IMR-90 (cell line): ENCODE data around the gene DNMT3A. TPM values are rescaled to one million over a fixed set of nuclear protein-coding genes. Genes with fewer than 3 reads are reported as not detected.

Experiments used
- ATAC-seq: fragments of 200-7000 bp; cut with Tn5 transposase; 2 replicates; pipeline ENCODE4 v1.9.1; 2020; ENCODE audit warnings: low read depth, mild to moderate bottlenecking, moderate library complexity
- BruUV-seq: library from RNA; stranded (reverse); fragments of 400-500 nt; replicated peaks from 2 replicates; lab custom pipeline; 2021; lab: Mats Ljungman, UMichigan
- CTCF ChIA-PET: fragments of 300-600 bp; formaldehyde crosslinking; extraction: SDS; loops from one replicate; lab custom pipeline; 2021; ENCODE audit warnings: antibody characterized with exemption; lab: Yijun Ruan, JAX
- POLR2A ChIA-PET: fragments of 300-600 bp; sonication (Branson Sonifier 250); formaldehyde crosslinking; loops from one replicate; lab custom pipeline; 2022; ENCODE audit warnings: antibody characterized with exemption; ENCODE audit not compliant: unreplicated experiment; lab: Charles Lee
- DNase-seq: peaks from one replicate; pipeline ENCODE4 v3.0.0; 2013
- H2AFZ ChIP-seq: replicated peaks from 2 replicates; pipeline ENCODE3; 2013; ENCODE audit warnings: low read length, mild to moderate bottlenecking; ENCODE audit not compliant: poor library complexity
- H2AK5ac ChIP-seq: 2 replicates; pipeline ENCODE4 v1.6.1; 2013; ENCODE audit warnings: low read depth, low read length, inconsistent platforms
- H2AK9ac ChIP-seq: replicated peaks from 2 replicates; pipeline ENCODE3; 2013; ENCODE audit warnings: mild to moderate bottlenecking, low read depth, low read length, moderate library complexity; ENCODE audit not compliant: poor library complexity
- H2BK120ac ChIP-seq: 2 replicates; pipeline ENCODE4 v1.6.1; 2013; ENCODE audit warnings: low read depth, low read length, inconsistent platforms
- H2BK15ac ChIP-seq: 3 replicates; pipeline ENCODE4 v1.6.1; 2013; ENCODE audit warnings: low read depth, low read length, inconsistent platforms
- H2BK20ac ChIP-seq: 2 replicates; pipeline ENCODE4 v1.6.1; 2013; ENCODE audit warnings: low read depth, mild to moderate bottlenecking, inconsistent platforms, low read length, moderate library complexity
- H2BK5ac ChIP-seq: 2 replicates; pipeline ENCODE4 v1.6.1; 2013; ENCODE audit warnings: mild to moderate bottlenecking, low read depth, low read length, inconsistent platforms; ENCODE audit not compliant: poor library complexity, severe bottlenecking
- H3K14ac ChIP-seq: replicated peaks from 2 replicates; pipeline ENCODE4 v1.6.1; 2013; ENCODE audit warnings: low read depth, low read length, inconsistent platforms
- H3K18ac ChIP-seq: 2 replicates; pipeline ENCODE4 v1.6.1; 2013; ENCODE audit warnings: low read depth, low read length, control low read depth
- H3K23ac ChIP-seq: 2 replicates; pipeline ENCODE4 v1.6.1; 2013; ENCODE audit warnings: low read depth, low read length, inconsistent platforms
- H3K27ac ChIP-seq: 2 replicates; pipeline ENCODE4 v1.5.1; 2013; ENCODE audit warnings: mild to moderate bottlenecking, control low read depth, low read length; ENCODE audit not compliant: insufficient read depth
- H3K27me3 ChIP-seq: 2 replicates; pipeline ENCODE4 v1.6.1; 2013; ENCODE audit warnings: low read length; ENCODE audit not compliant: control insufficient read depth, insufficient read depth
- H3K36me3 ChIP-seq: 2 replicates; pipeline ENCODE4 v1.6.1; 2013; ENCODE audit warnings: low read length, mixed read lengths; ENCODE audit not compliant: control insufficient read depth, insufficient read depth
- H3K4ac ChIP-seq: 2 replicates; pipeline ENCODE4 v1.6.1; 2013; ENCODE audit warnings: low read depth, low read length, inconsistent platforms
- H3K4me1 ChIP-seq: 2 replicates; pipeline ENCODE4 v1.6.1; 2013; ENCODE audit warnings: low read length, mixed read lengths; ENCODE audit not compliant: control insufficient read depth, insufficient read depth
- H3K4me2 ChIP-seq: 2 replicates; pipeline ENCODE4 v1.6.1; 2013; ENCODE audit warnings: low read depth, mild to moderate bottlenecking, control low read depth, low read length, moderate library complexity
- H3K4me3 ChIP-seq: 2 replicates; pipeline ENCODE4 v1.5.1; 2013; ENCODE audit warnings: low read depth, mild to moderate bottlenecking, control low read depth, low read length, moderate library complexity; ENCODE audit not compliant: insufficient read depth
- H3K56ac ChIP-seq: 2 replicates; pipeline ENCODE4 v1.6.1; 2013; ENCODE audit warnings: low read length, inconsistent platforms; ENCODE audit not compliant: insufficient read depth; ENCODE audit errors: extremely low read depth
- H3K79me1 ChIP-seq, 2 experiments: 2 replicates each; pipeline ENCODE4 v1.6.1; 2013; ENCODE audit warnings: low read length in 2 of 2, inconsistent platforms in 1 of 2, low read depth in 1 of 2
- H3K9ac ChIP-seq: 2 replicates; pipeline ENCODE4 v1.6.1; 2013; ENCODE audit warnings: low read depth, low read length, control low read depth
- H3K9me1 ChIP-seq: 2 replicates; pipeline ENCODE4 v1.6.1; 2013; ENCODE audit warnings: low read length, inconsistent platforms; ENCODE audit not compliant: insufficient read depth
- H3K9me3 ChIP-seq: 2 replicates; pipeline ENCODE4 v1.6.1; 2013; ENCODE audit warnings: low read length; ENCODE audit not compliant: control insufficient read depth, insufficient read depth
- H4K20me1 ChIP-seq: 2 replicates; pipeline ENCODE4 v1.6.1; 2013; ENCODE audit warnings: low read length, inconsistent platforms; ENCODE audit not compliant: insufficient read depth
- H4K5ac ChIP-seq: 2 replicates; pipeline ENCODE4 v1.6.1; 2013; ENCODE audit warnings: mild to moderate bottlenecking, low read depth, low read length, control low read depth
- H4K8ac ChIP-seq, 2 experiments: 2 replicates each; pipeline ENCODE4 v1.6.1; 2013; ENCODE audit warnings: low read depth in 2 of 2, low read length in 2 of 2, control low read depth in 1 of 2, inconsistent platforms in 1 of 2
- H4K91ac ChIP-seq: 2 replicates; pipeline ENCODE4 v1.6.1; 2013; ENCODE audit warnings: low read depth, low read length, inconsistent platforms; ENCODE audit not compliant: insufficient read depth
- BHLHE40 ChIP-seq: fragments of 150-350 bp; IDR thresholded peaks from 2 replicates; pipeline ENCODE4 v1.6.1; 2016; ENCODE audit warnings: mild to moderate bottlenecking, low read depth, low read length
- CEBPB ChIP-seq: IDR thresholded peaks from 2 replicates; pipeline ENCODE4 v1.6.1; 2012; ENCODE audit warnings: low read depth, low read length, improper control_type of control experiment
- ELK1 ChIP-seq: fragments of 150-350 bp; IDR thresholded peaks from 2 replicates; pipeline ENCODE4 v1.6.1; 2016; ENCODE audit warnings: low read depth, mild to moderate bottlenecking, low read length, moderate library complexity, borderline replicate concordance
- FOS ChIP-seq: fragments of 150-350 bp; IDR thresholded peaks from 2 replicates; pipeline ENCODE4 v1.6.1; 2016; ENCODE audit warnings: low read depth, low read length
- MAFK ChIP-seq: IDR thresholded peaks from 2 replicates; pipeline ENCODE4 v1.6.1; 2012; ENCODE audit warnings: low read depth, low read length, improper control_type of control experiment
- MAZ ChIP-seq: IDR thresholded peaks from 2 replicates; pipeline ENCODE4 v1.6.1; 2012; ENCODE audit warnings: low read depth, mild to moderate bottlenecking, low read length, improper control_type of control experiment, moderate library complexity, borderline replicate concordance
- MXI1 ChIP-seq: IDR thresholded peaks from 2 replicates; pipeline ENCODE4 v1.6.1; 2012; ENCODE audit warnings: low read depth, mild to moderate bottlenecking, low read length, moderate library complexity, borderline replicate concordance
- NFE2L2 ChIP-seq: fragments of 150-350 bp; IDR thresholded peaks from 2 replicates; pipeline ENCODE4 v1.6.1; 2016; ENCODE audit warnings: low read depth, mild to moderate bottlenecking, low read length
- SMC3 ChIP-seq: fragments of 150-350 bp; IDR thresholded peaks from 2 replicates; pipeline ENCODE4 v1.6.1; 2016; ENCODE audit warnings: low read depth, mild to moderate bottlenecking, antibody characterized with exemption, low read length, moderate library complexity
- USF2 ChIP-seq: fragments of 150-350 bp; IDR thresholded peaks from 2 replicates; pipeline ENCODE4 v1.6.1; 2017; ENCODE audit warnings: mild to moderate bottlenecking, antibody characterized with exemption, low read length, low read depth
- WGBS, 2 experiments: methylation state at CpG; one replicate each; pipeline versions ENCODE4 v1.1.5 to v1.1.7; 2013; ENCODE audit warnings: missing lambda C conversion rate in 2 of 2; ENCODE audit not compliant: insufficient read length in 1 of 2; ENCODE audit errors: extremely low coverage in 2 of 2; 5-methylcytosine and 5-hydroxymethylcytosine counted together
- dilution Hi-C: fragments of 300-500 bp; cut with HindIII; formaldehyde crosslinking; loops from one replicate; pipeline ENCODE4 v1.14.3; 2018; ENCODE audit warnings: low sequenced_read_pairs; ENCODE audit not compliant: unreplicated experiment
- in situ Hi-C: fragments of 300-500 bp; cut with MboI; formaldehyde crosslinking; loops from 3 replicates; pipeline ENCODE4 v1.14.3; 2019; ENCODE audit warnings: low sequenced_read_pairs, inconsistent platforms, mixed read lengths
- intact Hi-C: fragments of 100-400 bp; cut with micrococcal nuclease; formaldehyde crosslinking; loops from 2 replicates; pipeline ENCODE4 v1.10.0; 2022
- polyA plus RNA-seq, 3 experiments: library from polyadenylated mRNA; depleted of rRNA; stranded (reverse); fragments of >200 nt; gene quantifications; 2 replicates each; pipeline ENCODE4 v1.2.3, GENCODE V29; 2012; ENCODE audit warnings: low replicate concordance in 1 of 3
- total RNA-seq: library from RNA; depleted of rRNA; stranded (reverse); fragments of >200 nt; gene quantifications from 2 replicates; pipeline ENCODE4 v1.2.3, GENCODE V29; 2012

The DNMT3A gene
- total and polyA plus RNA-seq, 2 of the 4 experiments (the other 2 are of a cell fraction), result 4.4 to 9.7 TPM

GRCh38 chr2:25237764-25238163, 104.0 kb downstream of the DNMT3A start:
- dilution Hi-C loops (no loop called here), in situ Hi-C loops (no loop called here), intact Hi-C loops (no loop called here)
- Histone ChIP-seq H2BK120ac (no peak overlapping the region), H3K4me1 (no peaks in the 10 kb centered on the region), H2BK15ac (no peak overlapping the region), H3K4ac (no peak overlapping the region), H4K20me1 (no peaks in the 10 kb centered on the region; the same call in 1 of the 2 replicates), H3K18ac (no peak overlapping the region), H3K27me3 (no peaks in the 10 kb centered on the region), H3K9ac (no peak overlapping the region), H3K79me1 (no peaks in the 10 kb centered on the region), H2BK20ac (no peak overlapping the region), H3K4me3 (no peak overlapping the region), H3K9me3 (no peaks in the 10 kb centered on the region), H2BK5ac (no peak overlapping the region), H3K4me2 (no peak overlapping the region), H2AK9ac (no peak overlapping the region), H4K91ac (no peak overlapping the region), H2AFZ (no peak overlapping the region), H3K36me3 (peaks cover 71% of the 10 kb centered on the region), H3K9me1 (peaks cover 3% of the 10 kb centered on the region; the same call in 1 of the 2 replicates), H4K8ac (no peak overlapping the region), H3K14ac (no peak overlapping the region), H3K23ac (no peak overlapping the region), H4K5ac (no peak overlapping the region), H2AK5ac (no peak overlapping the region), H3K56ac (no peak overlapping the region), H3K27ac (no peak overlapping the region)
- ATAC-seq (no peak), DNase-seq (no peak)
- WGBS, 2 experiments, result 100% methylated on average over 2 of the region's 8 CpGs; no CpG with 5 or more reads in 1 of the 2 experiments
- TF ChIP-seq USF2 (no peak), CEBPB (no peak), NFE2L2 (no peak), SMC3 (no peak), MXI1 (no peak), MAZ (no peak), MAFK (no peak), BHLHE40 (no peak), FOS (no peak), ELK1 (no peak)
- POLR2A ChIA-PET, result no interaction called here
- no TSS peak for BruUV-seq
- CTCF ChIA-PET, result no interaction called here
